ENCODE results near the gene NECAB2.

DNA sequence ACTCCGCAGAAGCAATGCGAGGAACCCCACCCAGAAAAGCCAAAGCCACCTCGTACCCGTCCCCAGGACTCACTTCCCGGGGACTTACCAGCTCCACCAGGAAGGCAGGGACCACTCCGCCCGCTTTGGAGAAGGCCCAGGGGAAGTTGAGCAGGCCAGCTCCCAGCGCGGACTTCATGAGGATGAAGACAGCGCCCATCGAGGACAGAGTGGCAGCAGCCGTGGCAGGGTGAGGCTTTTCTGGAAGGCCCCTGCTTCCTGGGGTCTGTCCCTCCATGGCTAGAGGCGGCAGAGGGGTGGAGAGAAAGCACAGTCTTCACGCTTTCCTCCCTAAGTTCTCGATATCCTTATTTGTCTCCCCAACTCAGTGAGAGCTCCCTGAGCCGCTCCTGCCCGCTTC is 73.8 kb downstream of the NECAB2 start:
- TF ChIP-seq POLR2AphosphoS5 (IDR thresholded peaks at IDR 0.05): no peak
- TF ChIP-seq EP300 (IDR thresholded peaks at IDR 0.05): no peak
